Nephron (organoid): Measurements from ENCODE around the gene ZNF678.

ENCODE experiments used
- H3K27ac Mint-ChIP-seq, 3 experiments: 2 replicates each; pipeline ENCODE4 v1.8.0; 2020; ENCODE audit warnings: mixed read lengths in 3 of 3, mild to moderate bottlenecking in 2 of 3, moderate library complexity in 1 of 3
- H3K27me3 Mint-ChIP-seq: 2 replicates; pipeline ENCODE4 v1.8.0; 2021; ENCODE audit warnings: low read depth, mild to moderate bottlenecking, moderate library complexity, mixed read lengths
- H3K36me3 Mint-ChIP-seq: 2 replicates; pipeline ENCODE4 v1.8.0; 2020; ENCODE audit warnings: low read depth, mixed read lengths
- H3K4me1 Mint-ChIP-seq: 2 replicates; pipeline ENCODE4 v1.8.0; 2020; ENCODE audit warnings: mixed read lengths
- H3K4me3 Mint-ChIP-seq, 3 experiments: 2 replicates each; pipeline ENCODE4 v1.8.0; 2020; ENCODE audit warnings: mild to moderate bottlenecking in 3 of 3, mixed read lengths in 3 of 3, moderate library complexity in 2 of 3
- H3K9me3 Mint-ChIP-seq: 2 replicates; pipeline ENCODE4 v1.8.0; 2020; ENCODE audit warnings: mixed read lengths
- CTCF ChIP-seq, 3 experiments: fragments of 200-600 bp; sonication (generic); IDR thresholded peaks; one replicate each; pipeline ENCODE4 v1.5.0; 2021; ENCODE audit warnings: antibody characterized with exemption in 3 of 3; ENCODE audit not compliant: unreplicated experiment in 3 of 3

The ZNF678 gene

GRCh38 chr1:227621211-227621610, 57.9 kb downstream of the ZNF678 start:
- Mint-ChIP-seq H3K4me3 (no peak overlapping the region), H3K36me3 (peaks cover 96% of the 10 kb centered on the region), H3K9me3 (peaks cover 82% of the 10 kb centered on the region), H3K27ac (no peak overlapping the region), H3K27me3 (no peaks in the 10 kb centered on the region), H3K4me1 (no peaks in the 10 kb centered on the region)
- no peak for TF ChIP-seq CTCF (IDR thresholded peaks at IDR 0.05; ENCODE audit: unreplicated experiment in 3 of 3)

- H3K4me1 Mint-ChIP-seq: no peaks in the 10 kb centered on the region
Observed at GRCh38 chr1:227622739-227623475, 59.6 kb downstream of the ZNF678 start.

DNA sequence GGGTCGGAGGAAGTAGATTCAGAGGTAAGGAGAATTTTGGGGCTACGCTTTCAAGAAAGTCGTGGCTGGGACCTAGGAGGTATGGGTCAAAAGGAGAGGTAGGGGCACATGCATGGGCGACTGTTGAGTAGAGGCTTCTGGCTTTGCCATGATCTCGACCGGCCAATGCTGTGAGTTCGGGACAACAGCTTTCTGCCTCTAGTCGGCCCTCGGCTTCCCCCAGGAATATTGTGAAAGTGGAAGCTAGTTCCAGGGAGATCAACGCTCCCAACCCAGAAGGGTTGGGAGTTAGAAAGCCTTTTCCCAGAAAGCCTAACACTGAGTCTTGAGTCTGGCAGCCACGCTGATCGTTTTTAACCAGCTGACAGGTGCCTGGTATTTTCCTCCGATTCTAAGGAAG, 69.0 kb downstream of the ZNF678 start:
- Mint-ChIP-seq H3K27ac (no peak overlapping the region), H3K4me1 (no peaks in the 10 kb centered on the region), H3K4me3 (no peak overlapping the region), H3K27me3 (no peaks in the 10 kb centered on the region), H3K9me3 (peaks cover 63% of the 10 kb centered on the region), H3K36me3 (peaks cover 72% of the 10 kb centered on the region)
- TF ChIP-seq CTCF (IDR thresholded peaks at IDR 0.05; ENCODE audit: unreplicated experiment in 3 of 3): no peak

More at GRCh38 chr1:227622739-227623475, 59.6 kb downstream of the ZNF678 start:
- Mint-ChIP-seq H3K36me3 (peaks cover 98% of the 10 kb centered on the region), H3K4me3 (no peak overlapping the region), H3K27me3 (no peaks in the 10 kb centered on the region), H3K27ac (no peak overlapping the region), H3K9me3 (peaks cover 90% of the 10 kb centered on the region)
- no peak for TF ChIP-seq CTCF (IDR thresholded peaks at IDR 0.05; ENCODE audit: unreplicated experiment in 3 of 3)

DNA sequence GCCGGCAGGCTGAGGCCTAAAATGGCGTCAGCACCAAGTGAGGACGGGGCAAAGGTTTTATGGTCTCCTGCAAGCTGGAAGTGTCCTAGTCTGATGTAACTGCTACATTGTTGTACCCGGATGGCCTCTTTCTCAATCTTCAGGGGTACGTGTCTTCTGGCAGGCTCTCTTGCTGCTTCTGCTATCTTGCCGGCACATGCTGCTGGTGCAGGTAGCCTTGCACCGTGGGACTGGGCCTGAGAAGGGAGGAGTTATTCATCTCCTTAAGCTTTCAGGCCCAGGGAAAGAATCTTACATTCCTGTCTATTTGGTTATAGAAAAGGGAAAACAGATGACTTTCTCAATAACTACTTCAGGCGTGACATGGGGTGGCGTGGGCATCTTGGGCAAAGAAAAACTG, 72.2 kb downstream of the ZNF678 start:
- peaks cover 50% of the 10 kb centered on the region for H3K9me3 Mint-ChIP-seq

GRCh38 chr1:227654431-227654830, 91.1 kb downstream of the ZNF678 start:
- Mint-ChIP-seq H3K36me3 (peaks cover 96% of the 10 kb centered on the region), H3K9me3 (peaks cover 78% of the 10 kb centered on the region), H3K27ac (no peak overlapping the region), H3K4me1 (no peaks in the 10 kb centered on the region), H3K27me3 (no peaks in the 10 kb centered on the region), H3K4me3 (no peak overlapping the region)
- no peak for TF ChIP-seq CTCF (IDR thresholded peaks at IDR 0.05; ENCODE audit: unreplicated experiment in 3 of 3)

More for the DNA sequence above, 72.2 kb downstream of the ZNF678 start:
- H3K4me1 Mint-ChIP-seq: no peaks in the 10 kb centered on the region
- no peak for TF ChIP-seq CTCF (IDR thresholded peaks at IDR 0.05; ENCODE audit: unreplicated experiment in 3 of 3)
- H3K27me3 Mint-ChIP-seq: no peaks in the 10 kb centered on the region
- H3K4me3 Mint-ChIP-seq: no peak overlapping the region
- H3K27ac Mint-ChIP-seq: no peak overlapping the region
- H3K36me3 Mint-ChIP-seq: peaks cover 55% of the 10 kb centered on the region
